Nephron (organoid): Measurements from ENCODE around the gene NT5M.

Source experiments
- H3K27ac Mint-ChIP-seq, 3 experiments: 2 replicates each; pipeline ENCODE4 v1.8.0; 2020; ENCODE audit warnings: mixed read lengths in 3 of 3, mild to moderate bottlenecking in 2 of 3, moderate library complexity in 1 of 3
- H3K27me3 Mint-ChIP-seq: 2 replicates; pipeline ENCODE4 v1.8.0; 2021; ENCODE audit warnings: low read depth, mild to moderate bottlenecking, moderate library complexity, mixed read lengths
- H3K36me3 Mint-ChIP-seq: 2 replicates; pipeline ENCODE4 v1.8.0; 2020; ENCODE audit warnings: low read depth, mixed read lengths
- H3K4me1 Mint-ChIP-seq: 2 replicates; pipeline ENCODE4 v1.8.0; 2020; ENCODE audit warnings: mixed read lengths
- H3K4me3 Mint-ChIP-seq, 3 experiments: 2 replicates each; pipeline ENCODE4 v1.8.0; 2020; ENCODE audit warnings: mild to moderate bottlenecking in 3 of 3, mixed read lengths in 3 of 3, moderate library complexity in 2 of 3
- H3K9me3 Mint-ChIP-seq: 2 replicates; pipeline ENCODE4 v1.8.0; 2020; ENCODE audit warnings: mixed read lengths
- CTCF ChIP-seq, 3 experiments: fragments of 200-600 bp; sonication (generic); IDR thresholded peaks; one replicate each; pipeline ENCODE4 v1.5.0; 2021; ENCODE audit warnings: antibody characterized with exemption in 3 of 3; ENCODE audit not compliant: unreplicated experiment in 3 of 3

NT5M gene

DNA sequence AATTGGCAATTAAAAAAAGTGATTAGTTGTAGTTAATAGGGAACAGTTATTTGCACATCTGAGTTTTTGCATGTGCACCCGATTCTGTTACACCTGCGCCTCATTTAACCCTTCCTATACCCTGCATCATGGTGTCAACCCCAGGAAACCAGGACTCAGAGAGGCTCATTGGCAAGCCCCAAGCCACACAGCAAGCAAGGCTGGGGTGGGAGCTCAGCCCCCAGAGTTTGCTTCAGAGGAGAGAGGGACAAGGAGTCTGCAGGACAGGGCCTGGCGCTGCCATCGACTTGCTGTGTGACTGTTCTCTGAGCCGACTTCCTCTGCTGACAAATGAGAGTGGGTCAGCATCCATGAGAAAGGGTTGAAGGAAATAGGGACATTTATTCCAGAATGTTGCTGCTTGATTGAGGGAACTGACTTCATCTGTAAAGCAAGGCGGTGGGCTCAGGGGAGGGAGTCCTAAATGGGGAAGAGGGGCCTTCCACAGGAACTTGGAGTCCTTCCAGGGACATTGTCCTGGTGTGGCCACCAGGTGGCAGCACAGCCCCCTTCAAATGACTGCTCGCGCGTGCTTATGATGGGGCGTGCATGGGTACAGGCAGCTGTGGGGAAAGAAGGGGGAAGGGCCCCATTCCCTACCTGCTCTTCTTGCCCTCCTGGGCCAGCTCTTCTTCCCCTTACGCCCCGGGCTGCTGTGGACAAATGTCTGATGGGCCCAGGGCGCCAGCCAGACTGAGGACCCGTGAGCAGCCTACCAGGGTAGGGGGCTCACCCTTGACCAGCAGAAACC lies 51.6 kb downstream of the NT5M start:
- Mint-ChIP-seq H3K9me3 (peaks cover 15% of the 10 kb centered on the region), H3K36me3 (peaks cover 9% of the 10 kb centered on the region), H3K4me3 (no peak overlapping the region), H3K27me3 (peaks cover 3% of the 10 kb centered on the region), H3K4me1 (peaks cover 27% of the 10 kb centered on the region), H3K27ac (peak overlapping the region in 1 of 3 experiments; percentile 68)
- peak; percentile 87 to 93 (median 88) for TF ChIP-seq CTCF (IDR thresholded peaks at IDR 0.05; ENCODE audit: unreplicated experiment in 3 of 3)

DNA sequence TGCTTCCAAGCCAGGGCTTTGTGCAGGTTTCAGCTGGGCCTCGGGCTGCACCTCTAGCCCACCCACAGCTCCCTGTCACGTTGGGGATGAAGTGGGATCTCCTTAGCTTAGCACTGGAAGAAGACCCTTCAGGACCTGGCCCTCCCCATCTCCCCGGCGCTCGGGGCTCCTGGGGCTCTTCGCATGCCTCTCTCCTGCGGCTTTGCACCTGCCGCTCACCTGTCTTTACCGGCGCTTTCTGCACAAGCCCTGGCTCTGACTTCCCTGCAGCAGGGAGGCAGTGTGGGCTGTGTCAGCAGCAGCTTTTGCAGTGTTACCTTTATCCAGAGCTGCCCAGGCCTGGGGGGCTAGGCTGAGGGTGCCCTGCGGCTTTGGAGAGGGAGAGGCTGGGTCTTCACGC lies 52.3 kb downstream of the NT5M start:
- Mint-ChIP-seq H3K27me3 (peaks cover 3% of the 10 kb centered on the region), H3K4me3 (no peak overlapping the region), H3K27ac (no peak overlapping the region), H3K4me1 (peaks cover 24% of the 10 kb centered on the region), H3K9me3 (peaks cover 17% of the 10 kb centered on the region), H3K36me3 (peaks cover 11% of the 10 kb centered on the region)
- TF ChIP-seq CTCF (IDR thresholded peaks at IDR 0.05; ENCODE audit: unreplicated experiment in 3 of 3), result no peak

- Mint-ChIP-seq H3K9me3 (peaks cover 17% of the 10 kb centered on the region), H3K27me3 (peaks cover 6% of the 10 kb centered on the region), H3K27ac (no peak overlapping the region), H3K36me3 (peaks cover 11% of the 10 kb centered on the region), H3K4me1 (peaks cover 22% of the 10 kb centered on the region), H3K4me3 (no peak overlapping the region)
- TF ChIP-seq CTCF (IDR thresholded peaks at IDR 0.05; ENCODE audit: unreplicated experiment in 3 of 3), result peak; percentile 98 to 99 (median 99)
These were observed 53.2 kb downstream of the NT5M start for GRCh38 chr17:17356149-17356930.

DNA sequence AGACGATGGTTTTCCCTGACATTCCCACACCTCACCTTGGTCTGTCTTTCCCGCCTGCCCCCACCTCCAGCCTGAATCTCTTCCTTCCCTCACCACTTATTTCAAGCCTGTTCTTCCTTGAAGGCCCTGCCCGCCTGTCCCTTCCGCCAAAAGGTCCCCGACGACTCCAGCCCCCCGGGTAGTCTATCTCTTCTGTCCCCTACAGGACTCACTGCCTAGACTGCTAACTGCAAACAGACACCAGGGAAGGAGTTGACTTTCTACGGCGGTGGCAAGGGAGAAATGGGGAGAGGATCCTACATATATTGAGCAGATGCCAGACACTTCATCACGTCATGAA lies 53.7 kb downstream of the NT5M start:
- TF ChIP-seq CTCF (IDR thresholded peaks at IDR 0.05; ENCODE audit: unreplicated experiment in 3 of 3), result no peak
- Mint-ChIP-seq H3K27ac (no peak overlapping the region), H3K9me3 (peaks cover 17% of the 10 kb centered on the region), H3K36me3 (peaks cover 11% of the 10 kb centered on the region), H3K4me3 (no peak overlapping the region), H3K27me3 (peaks cover 11% of the 10 kb centered on the region), H3K4me1 (peaks cover 20% of the 10 kb centered on the region)

- Mint-ChIP-seq H3K36me3 (peaks cover 11% of the 10 kb centered on the region), H3K9me3 (peaks cover 21% of the 10 kb centered on the region), H3K4me1 (peaks cover 19% of the 10 kb centered on the region), H3K4me3 (no peak overlapping the region), H3K27ac (no peak overlapping the region), H3K27me3 (peaks cover 17% of the 10 kb centered on the region)
- TF ChIP-seq CTCF (IDR thresholded peaks at IDR 0.05; ENCODE audit: unreplicated experiment in 3 of 3), result no peak
These were observed 55.0 kb downstream of the NT5M start for GRCh38 chr17:17358060-17358751.
